Fibroblast of lung (primary cell): ENCODE measurements around the gene OXER1.

Experiments
- EZH2 ChIP-seq: IDR thresholded peaks from 2 replicates; pipeline ENCODE4 v1.5.1; 2012; ENCODE audit warnings: low read length, control low read depth, mild to moderate bottlenecking; ENCODE audit errors: missing control alignments
- TF ChIP-seq, protein P1 (sequence below), 2 donors: IDR thresholded peaks in 1 of 2; conservative IDR thresholded peaks in 1 of 2; 1 replicate in 1 of 2; 2 replicates in 1 of 2; pipeline ENCODE4 v1.5.1; 2011 to 2012; ENCODE audit warnings: low read length in 2 of 2, control low read depth in 1 of 2, inconsistent platforms in 1 of 2, low read depth in 1 of 2, mild to moderate bottlenecking in 1 of 2

DNA sequence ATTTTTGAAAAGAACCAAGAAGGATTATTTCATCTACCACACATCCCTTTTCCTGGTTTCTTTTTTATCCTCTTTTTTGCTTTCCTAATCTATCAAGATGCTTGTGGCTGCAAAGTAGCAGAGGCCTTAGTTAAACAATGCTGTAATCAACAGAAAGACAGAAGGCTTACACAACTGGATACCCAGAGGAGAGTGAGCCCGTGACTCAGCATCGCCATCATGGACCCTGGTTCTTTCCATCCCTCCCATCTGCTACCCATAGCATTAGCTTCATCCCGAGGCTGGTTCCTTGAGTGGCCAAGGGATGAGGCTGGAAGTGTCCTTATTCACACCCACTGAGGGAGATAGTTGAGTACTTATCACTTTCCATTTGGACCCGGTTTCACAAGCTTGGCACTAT lies 35.9 kb upstream of the OXER1 start:
- TF ChIP-seq, protein P1, sequence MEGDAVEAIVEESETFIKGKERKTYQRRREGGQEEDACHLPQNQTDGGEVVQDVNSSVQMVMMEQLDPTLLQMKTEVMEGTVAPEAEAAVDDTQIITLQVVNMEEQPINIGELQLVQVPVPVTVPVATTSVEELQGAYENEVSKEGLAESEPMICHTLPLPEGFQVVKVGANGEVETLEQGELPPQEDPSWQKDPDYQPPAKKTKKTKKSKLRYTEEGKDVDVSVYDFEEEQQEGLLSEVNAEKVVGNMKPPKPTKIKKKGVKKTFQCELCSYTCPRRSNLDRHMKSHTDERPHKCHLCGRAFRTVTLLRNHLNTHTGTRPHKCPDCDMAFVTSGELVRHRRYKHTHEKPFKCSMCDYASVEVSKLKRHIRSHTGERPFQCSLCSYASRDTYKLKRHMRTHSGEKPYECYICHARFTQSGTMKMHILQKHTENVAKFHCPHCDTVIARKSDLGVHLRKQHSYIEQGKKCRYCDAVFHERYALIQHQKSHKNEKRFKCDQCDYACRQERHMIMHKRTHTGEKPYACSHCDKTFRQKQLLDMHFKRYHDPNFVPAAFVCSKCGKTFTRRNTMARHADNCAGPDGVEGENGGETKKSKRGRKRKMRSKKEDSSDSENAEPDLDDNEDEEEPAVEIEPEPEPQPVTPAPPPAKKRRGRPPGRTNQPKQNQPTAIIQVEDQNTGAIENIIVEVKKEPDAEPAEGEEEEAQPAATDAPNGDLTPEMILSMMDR (conservative IDR thresholded peaks at IDR 0.05 in 1 of 2, IDR thresholded peaks at IDR 0.05 in 1 of 2; ENCODE audit: low read depth in 1 of 2, low read length in 2 of 2), result no peak
- TF ChIP-seq EZH2, result no peak
